NOMO-1 (cell line): ENCODE results near the gene SLC25A47.

Experiments
- DNase-seq, 2 experiments: peaks; one replicate each; lab custom pipeline; 2025; ENCODE audit not compliant: unreplicated experiment in 2 of 2; lab: John Stamatoyannopoulos, UW

Gene SLC25A47

GRCh38 chr14:100322138-100322957 is 791 bp upstream of the SLC25A47 start:
- DNase-seq, result no peak

- DNase-seq, result no peak
Observed at GRCh38 chr14:100323942-100324307, 786 bp downstream of the SLC25A47 start.

GRCh38 chr14:100325231-100325632 is 2.1 kb downstream of the SLC25A47 start:
- DNase-seq, result no peak

- no peak for DNase-seq
Observed at GRCh38 chr14:100325958-100326357, 2.8 kb downstream of the SLC25A47 start.

- no peak for DNase-seq
Observed at GRCh38 chr14:100327128-100327527, 4.0 kb downstream of the SLC25A47 start.

- DNase-seq, result no peak
Observed at GRCh38 chr14:100328495-100329163, 5.5 kb downstream of the SLC25A47 start.

DNA sequence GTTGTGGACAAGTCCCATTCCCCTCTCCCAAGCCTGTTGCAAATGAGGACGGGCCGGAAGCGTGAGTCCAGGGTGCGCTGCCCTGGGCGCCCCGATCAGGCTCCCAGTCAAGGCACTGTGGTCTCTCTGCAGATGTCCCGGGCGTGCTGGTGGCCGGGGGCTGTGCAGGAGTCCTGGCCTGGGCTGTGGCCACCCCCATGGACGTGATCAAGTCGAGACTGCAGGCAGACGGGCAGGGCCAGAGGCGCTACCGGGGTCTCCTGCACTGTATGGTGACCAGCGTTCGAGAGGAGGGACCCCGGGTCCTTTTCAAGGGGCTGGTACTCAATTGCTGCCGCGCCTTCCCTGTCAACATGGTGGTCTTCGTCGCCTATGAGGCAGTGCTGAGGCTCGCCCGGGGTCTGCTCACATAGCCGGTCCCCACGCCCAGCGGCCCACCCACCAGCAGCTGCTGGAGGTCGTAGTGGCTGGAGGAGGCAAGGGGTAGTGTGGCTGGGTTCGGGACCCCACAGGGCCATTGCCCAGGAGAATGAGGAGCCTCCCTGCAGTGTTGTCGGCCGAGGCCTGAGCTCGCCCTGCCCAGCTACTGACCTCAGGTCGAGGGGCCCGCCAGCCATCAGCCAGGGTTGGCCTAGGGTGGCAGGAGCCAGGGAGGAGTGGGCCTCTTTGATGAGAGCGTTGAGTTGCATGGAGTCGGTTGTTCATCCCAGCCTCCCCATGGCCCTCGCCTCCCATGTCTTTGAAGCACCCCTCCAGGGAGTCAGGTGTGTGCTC is 6.3 kb downstream of the SLC25A47 start:
- no peak for DNase-seq

- DNase-seq, result no peak
Observed at GRCh38 chr14:100330007-100330344, 6.8 kb downstream of the SLC25A47 start.

DNA sequence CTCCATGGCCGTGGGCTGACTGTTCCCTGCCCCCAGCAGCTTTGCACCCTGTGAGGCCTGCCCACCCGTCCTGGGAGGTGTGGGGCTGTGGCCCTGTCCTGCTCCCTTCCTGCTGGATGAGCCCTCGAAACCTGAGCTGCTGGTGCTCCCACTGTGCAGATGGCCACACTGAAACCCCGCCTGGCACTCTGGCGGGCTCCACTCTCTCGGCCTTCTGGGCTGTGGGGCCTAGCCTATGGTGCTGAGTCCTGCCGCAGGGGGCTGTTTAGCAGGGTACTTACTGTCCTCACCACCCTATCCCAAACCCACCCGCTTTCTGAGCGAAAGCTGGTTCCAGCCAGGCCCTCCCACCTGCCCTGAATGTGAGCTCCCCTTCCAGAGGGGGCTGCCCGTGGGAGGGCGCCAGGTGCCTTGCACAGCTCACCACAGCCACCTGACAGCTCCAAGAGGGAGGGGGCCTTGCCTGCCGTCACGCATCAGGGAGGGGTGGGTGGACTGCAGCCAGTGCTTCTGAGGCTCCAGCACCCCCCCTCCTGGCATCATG is 7.3 kb downstream of the SLC25A47 start:
- DNase-seq, result no peak

- DNase-seq, result no peak
Observed at GRCh38 chr14:100332071-100332639, 9.0 kb downstream of the SLC25A47 start.

DNA sequence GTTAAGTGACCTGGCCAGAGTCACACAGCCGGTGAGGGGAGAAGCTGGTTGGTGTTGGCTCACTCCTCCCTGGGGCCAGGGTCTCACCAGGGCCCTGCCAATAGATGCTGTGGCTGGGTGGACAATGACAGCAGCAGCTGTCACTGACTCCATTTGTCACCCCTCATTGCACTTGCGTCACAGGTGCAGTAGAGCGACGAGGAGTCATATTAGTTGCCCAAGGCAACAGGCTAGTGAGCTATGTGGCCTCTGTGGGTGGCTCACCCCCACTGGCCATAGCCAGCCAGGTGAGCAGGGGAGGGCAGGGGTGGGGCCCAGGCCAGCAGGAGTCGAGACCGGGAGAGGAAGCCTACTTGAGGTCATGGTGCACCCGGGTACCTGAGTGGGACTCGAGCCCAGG is 9.7 kb downstream of the SLC25A47 start:
- no peak for DNase-seq

GRCh38 chr14:100333311-100333710 is 10.2 kb downstream of the SLC25A47 start:
- no peak for DNase-seq

DNA sequence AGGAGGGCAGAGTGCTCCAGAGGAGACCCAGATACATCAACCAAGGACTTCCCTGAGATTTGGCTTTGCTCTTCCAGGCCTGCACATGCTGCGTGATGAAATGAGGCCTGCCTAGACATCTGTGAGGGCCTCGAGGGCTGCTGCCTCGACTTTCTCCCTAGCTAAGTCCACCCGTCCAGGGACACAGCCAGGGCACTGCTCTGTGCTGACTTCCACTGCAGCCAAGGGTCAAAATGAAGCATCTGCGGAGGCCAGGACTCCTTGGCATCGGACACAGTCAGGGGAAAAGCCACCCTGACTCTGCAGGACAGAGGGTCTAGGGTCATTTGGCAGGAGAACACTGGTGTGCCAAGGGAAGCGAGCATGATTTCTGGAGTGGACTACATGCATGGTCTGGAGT is 10.7 kb downstream of the SLC25A47 start:
- DNase-seq, result no peak

- DNase-seq, result no peak
Observed at GRCh38 chr14:100334904-100335303, 11.8 kb downstream of the SLC25A47 start.

- DNase-seq, result no peak
Observed at GRCh38 chr14:100336618-100337530, 13.7 kb downstream of the SLC25A47 start.

DNA sequence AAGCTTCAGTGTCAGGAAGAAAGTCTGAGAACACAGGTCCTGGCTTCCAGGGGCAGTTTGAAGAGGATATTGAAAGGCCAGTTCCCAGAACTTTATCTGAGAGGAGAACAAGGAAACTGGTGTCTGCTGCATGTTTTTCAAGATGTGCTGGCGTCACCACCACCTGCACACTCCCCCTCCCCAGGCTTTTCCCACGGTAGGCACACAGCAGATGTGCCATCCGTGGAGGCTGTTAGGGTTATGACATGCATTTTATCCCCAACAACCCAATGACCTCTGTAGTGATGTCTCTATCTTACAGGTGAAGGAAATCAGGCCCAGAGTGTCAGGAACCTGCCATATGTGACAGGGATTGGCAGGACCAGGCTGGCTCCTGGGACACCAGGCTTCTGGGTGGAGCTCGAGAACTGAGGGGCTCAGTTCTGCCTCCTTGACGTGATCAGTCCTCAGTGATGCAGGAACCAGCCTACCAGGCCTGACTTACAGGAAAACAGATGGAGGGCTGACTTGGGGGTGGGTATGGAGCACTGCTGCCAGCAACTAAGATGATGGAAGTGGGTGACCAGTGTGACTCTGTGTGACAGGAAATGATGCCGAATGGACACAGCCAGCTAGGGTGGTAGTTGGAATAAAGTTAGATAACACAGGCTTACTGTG is 16.8 kb downstream of the SLC25A47 start:
- no peak for DNase-seq

DNA sequence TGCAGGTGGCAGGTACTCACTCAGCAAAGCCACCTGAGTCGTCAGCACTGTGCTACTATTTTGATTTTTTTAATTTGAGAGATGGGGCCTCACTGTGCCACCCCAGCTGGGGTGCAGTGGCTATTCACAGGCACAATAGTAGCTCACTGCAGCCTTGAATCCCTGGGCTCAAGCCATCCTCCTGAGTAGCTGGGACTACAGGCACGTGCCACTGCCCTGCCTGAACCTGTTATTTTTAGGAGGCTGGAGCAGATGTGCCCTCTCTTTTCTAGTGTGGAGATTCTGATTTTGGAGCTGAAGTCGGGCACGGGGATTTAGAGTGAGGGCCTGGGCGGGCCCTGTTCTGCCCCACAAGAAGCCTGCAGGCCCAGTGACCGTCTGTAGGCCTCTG is 17.3 kb downstream of the SLC25A47 start:
- no peak for DNase-seq

DNA sequence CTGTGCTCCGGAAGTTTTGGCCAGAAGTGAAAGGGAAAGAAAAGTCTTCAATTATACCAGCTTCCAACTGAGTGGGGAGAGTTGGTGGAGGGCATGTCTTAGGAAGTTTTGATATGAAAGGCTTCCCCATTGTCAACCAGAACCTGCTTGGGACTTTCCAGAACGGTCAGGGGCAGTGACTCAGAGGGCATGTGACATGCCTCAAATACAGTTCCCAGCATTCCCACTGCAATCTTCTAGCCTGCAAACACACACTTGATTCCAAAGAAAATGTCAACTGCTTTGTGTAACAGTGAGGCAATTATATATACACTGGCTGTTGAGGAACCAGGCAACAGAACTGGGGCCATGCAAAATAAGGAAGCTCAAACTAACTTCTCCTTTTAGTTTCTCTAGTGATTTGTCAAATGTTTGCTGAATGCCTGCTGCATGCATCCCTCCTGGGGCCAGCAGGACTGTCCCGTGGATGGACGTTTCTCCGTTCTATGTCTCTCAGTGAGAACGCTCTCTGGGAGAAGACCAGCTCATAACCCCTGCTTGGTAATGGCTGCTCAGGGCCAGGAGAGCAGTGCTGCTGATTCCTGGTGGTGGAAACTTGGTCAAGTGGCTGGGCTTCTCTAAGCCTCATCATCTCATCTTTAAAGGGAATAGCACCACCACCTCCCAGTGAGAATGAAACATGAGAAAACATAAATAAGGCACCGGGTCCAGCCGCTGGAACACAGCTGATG is 18.3 kb downstream of the SLC25A47 start:
- DNase-seq, result peak; percentile 94 to 98

GRCh38 chr14:100342195-100342594 is 19.1 kb downstream of the SLC25A47 start:
- DNase-seq, result no peak
